ENCODE data around the gene PRRC2B. TPM values are rescaled to one million over a fixed set of nuclear protein-coding genes. Genes with fewer than 3 reads are reported as not detected.

Gene PRRC2B
- total and polyA plus RNA-seq, 2 of the 13 experiments (the other 11 are each of a cell fraction or from before 2014, with no cell fraction given) = 20.8 to 37.4 TPM

DNA sequence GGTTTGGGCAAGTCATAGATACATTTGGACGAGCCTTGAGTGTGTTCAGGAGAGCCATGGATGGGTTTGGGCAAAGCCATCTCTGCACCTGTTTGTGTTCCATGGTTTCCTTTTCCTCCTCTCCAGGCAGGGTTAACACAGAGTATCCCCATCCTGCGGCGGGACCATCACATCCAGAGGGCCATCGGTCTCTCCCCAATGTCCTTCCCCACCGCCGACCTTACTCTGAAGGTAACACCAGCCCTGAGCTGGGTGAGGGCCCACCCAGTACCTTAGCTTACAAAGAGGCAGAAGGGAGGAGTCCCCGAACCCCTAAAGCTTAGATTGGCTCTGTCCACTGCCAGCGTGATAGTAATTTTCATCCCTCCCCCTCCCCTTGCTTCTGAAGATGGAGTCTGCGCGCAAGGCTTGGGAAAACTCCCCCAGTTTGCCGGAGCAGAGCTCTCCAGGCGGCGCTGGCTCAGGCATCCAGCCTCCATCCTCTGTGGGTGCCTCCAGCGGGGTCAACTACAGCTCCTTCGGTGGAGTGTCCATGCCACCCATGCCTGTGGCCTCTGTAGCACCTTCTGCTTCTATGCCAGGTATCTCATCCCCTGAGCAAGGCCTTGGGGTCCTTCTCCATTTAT lies 90.8 kb downstream of the PRRC2B start:
- 93% methylated on average over 10 of the region's 15 CpGs for WGBS (ENCODE audit: low lambda C conversion rate)
- ATAC-seq (no peak), FAIRE-seq (no peak), DNase-seq (ENCODE audit: low spot score) (no peak)
- Histone ChIP-seq H4K20me1 (ENCODE audit: insufficient read depth, low read length) (peaks cover 3% of the 10 kb centered on the region; the same call in 1 of the 2 replicates), H3K27ac (ENCODE audit: extremely low read length, insufficient read depth, low read length) (no peak overlapping the region), H3K4me1 (ENCODE audit: insufficient read depth, low read length) (no peaks in the 10 kb centered on the region), H3K4me3 (replicated peaks in 1 of 3; ENCODE audit: insufficient read depth in 1 of 3, low read depth in 2 of 3, low read length in 3 of 3) (no peak overlapping the region), H3K27me3 (ENCODE audit: control insufficient read depth in 1 of 2, insufficient read depth in 2 of 2, low read length in 2 of 2) (no peaks in the 10 kb centered on the region), H2AFZ (ENCODE audit: low read length) (no peak overlapping the region), H3K9ac (ENCODE audit: insufficient read depth, low read depth, low read length) (no peak overlapping the region), H3K4me2 (ENCODE audit: low read depth, low read length) (no peak overlapping the region), H3K79me2 (ENCODE audit: insufficient read depth, low read length) (no peaks in the 10 kb centered on the region), H3K36me3 (replicated peaks in 1 of 2; ENCODE audit: control insufficient read depth in 1 of 2, insufficient read depth in 2 of 2, low read length in 2 of 2) (peaks cover 65 to 94% of the 10 kb centered on the region in 2 experiments), H3K9me3 (ENCODE audit: low read length) (no peaks in the 10 kb centered on the region)
- TF ChIP-seq ZNF496 (CRISPR knock-in tag; IDR thresholded peaks at IDR 0.05; ENCODE audit: insufficient replicate concordance) (no peak), PAF1 (CRISPR knock-in tag; IDR thresholded peaks at IDR 0.05) (no peak), RFX5 (IDR thresholded peaks at IDR 0.05; ENCODE audit: low read depth, low read length) (no peak), TEAD2 (CRISPR knock-in tag; IDR thresholded peaks at IDR 0.05) (no peak), NCOR1 (IDR thresholded peaks at IDR 0.05; ENCODE audit: borderline replicate concordance, low read length) (no peak)
- BruUV-seq (replicated peaks) = no TSS peak
- POLR2A ChIA-PET = no interaction called here
- intact Hi-C loops (cut with micrococcal nuclease; ENCODE audit: unreplicated experiment) (no loop called here), in situ Hi-C loops (cut with HindIII; ENCODE audit: extremely low pct_ligation_motif_present, low pct_unique_long_range_greater_than_20kb) (no loop called here)
- CTCF ChIA-PET (ENCODE audit: low intra/inter-chr PET ratio, low total read pairs) = no interaction called here

DNA sequence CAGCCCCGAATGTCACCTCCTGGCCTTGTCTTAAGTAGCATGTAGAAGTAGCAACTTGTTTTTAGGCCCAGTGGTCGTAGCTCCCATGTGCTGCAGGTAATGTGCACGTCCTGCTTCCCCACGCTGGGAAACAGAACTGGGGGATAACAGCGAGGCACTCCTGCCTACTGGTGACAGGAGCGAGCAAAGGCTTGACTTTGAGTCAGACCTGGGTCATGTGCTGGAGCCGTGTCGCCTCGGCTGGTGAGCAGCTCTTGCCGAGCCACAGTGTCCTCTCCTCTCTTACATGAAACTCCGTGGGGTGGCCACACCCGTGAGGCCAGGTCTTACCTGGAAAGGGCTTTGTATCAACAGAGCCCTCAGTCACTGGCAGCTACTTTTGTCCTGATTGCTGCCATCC lies 91.3 kb downstream of the PRRC2B start:
- Histone ChIP-seq H3K36me3 (replicated peaks in 1 of 2; ENCODE audit: control insufficient read depth in 1 of 2, insufficient read depth in 2 of 2, low read length in 2 of 2) (peaks cover 65 to 95% of the 10 kb centered on the region in 2 experiments), H3K9me3 (ENCODE audit: low read length) (no peaks in the 10 kb centered on the region), H3K27ac (ENCODE audit: extremely low read length, insufficient read depth, low read length) (no peak overlapping the region), H3K4me1 (ENCODE audit: insufficient read depth, low read length) (no peaks in the 10 kb centered on the region), H3K79me2 (ENCODE audit: insufficient read depth, low read length) (no peaks in the 10 kb centered on the region), H3K4me3 (replicated peaks in 1 of 3; ENCODE audit: insufficient read depth in 1 of 3, low read depth in 2 of 3, low read length in 3 of 3) (no peak overlapping the region), H3K27me3 (ENCODE audit: control insufficient read depth in 1 of 2, insufficient read depth in 2 of 2, low read length in 2 of 2) (no peaks in the 10 kb centered on the region), H3K4me2 (ENCODE audit: low read depth, low read length) (no peak overlapping the region), H3K9ac (ENCODE audit: insufficient read depth, low read depth, low read length) (no peak overlapping the region), H4K20me1 (ENCODE audit: insufficient read depth, low read length) (peaks cover 3% of the 10 kb centered on the region; the same call in 1 of the 2 replicates), H2AFZ (ENCODE audit: low read length) (no peak overlapping the region)
- intact Hi-C loops (cut with micrococcal nuclease; ENCODE audit: unreplicated experiment) (no loop called here), in situ Hi-C loops (cut with HindIII; ENCODE audit: extremely low pct_ligation_motif_present, low pct_unique_long_range_greater_than_20kb) (no loop called here)
- BruUV-seq (replicated peaks) = no TSS peak
- DNase-seq (ENCODE audit: low spot score) (no peak), ATAC-seq (no peak), FAIRE-seq (no peak)
- WGBS (ENCODE audit: low lambda C conversion rate) = 95% methylated on average over 8 of the region's 12 CpGs
- ChIA-PET CTCF (ENCODE audit: low intra/inter-chr PET ratio, low total read pairs) (no interaction called here), POLR2A (no interaction called here)
- TF ChIP-seq RBM22 (optimal IDR thresholded peaks at IDR 0.05; ENCODE audit: low read length) (peak; percentile 5), EEA1 (CRISPR knock-in tag; IDR thresholded peaks at IDR 0.05; ENCODE audit: borderline replicate concordance) (no peak)
